ENCODE measurements around the gene FADS1. TPM values are rescaled to one million over a fixed set of nuclear protein-coding genes. Genes with fewer than 3 reads are reported as not detected.

Gene FADS1
- total RNA-seq, 1 experiment from 2014 or later: 150 TPM

DNA sequence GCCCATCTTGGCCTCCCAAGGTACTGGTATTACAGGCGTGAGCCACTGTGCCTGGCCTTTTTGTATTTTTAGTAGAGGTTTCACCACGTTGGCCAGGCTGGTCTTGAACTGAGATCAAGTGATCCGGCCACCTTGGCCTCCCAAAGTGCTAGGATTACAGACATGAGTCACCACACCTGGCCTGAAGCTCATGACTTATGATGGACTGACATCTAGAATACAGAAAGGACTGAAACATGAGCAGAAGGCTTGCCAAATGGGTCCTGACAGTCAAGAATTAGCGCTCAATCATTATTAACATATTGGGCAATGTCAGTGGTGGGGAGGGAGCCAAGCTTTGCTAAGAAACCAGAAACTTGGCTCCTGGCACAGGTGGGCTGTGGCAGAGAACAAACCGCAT is 5.0 kb downstream of the FADS1 start:
- H3K4me1 ChIP-seq (replicated peaks; ENCODE audit: insufficient read depth): peaks cover 9% of the 10 kb centered on the region; the same call in 1 of the 2 replicates
- DNase-seq: peak in 1 of 2 experiments; percentile 47
- H3F3A ChIP-seq (ENCODE audit: insufficient read depth, low read depth): peaks cover 34% of the 10 kb centered on the region; the same call in 1 of the 2 replicates
- peaks cover 39% of the 10 kb centered on the region for H3K36me3 ChIP-seq (ENCODE audit: low read depth)
- ChIA-PET POLR2A (ENCODE audit: unreplicated experiment) (no interaction called here), CTCF (no interaction called here)
- peaks cover 22% of the 10 kb centered on the region for H3K79me2 ChIP-seq (ENCODE audit: low read depth)
- H3K9me2 ChIP-seq (ENCODE audit: insufficient read depth): no peaks in the 10 kb centered on the region
- no peak overlapping the region for H2AFZ ChIP-seq
- no peak overlapping the region for H3K27ac ChIP-seq
- TF ChIP-seq EZH2 (IDR thresholded peaks at IDR 0.05; ENCODE audit: low read depth): no peak
- TF ChIP-seq, protein P1, sequence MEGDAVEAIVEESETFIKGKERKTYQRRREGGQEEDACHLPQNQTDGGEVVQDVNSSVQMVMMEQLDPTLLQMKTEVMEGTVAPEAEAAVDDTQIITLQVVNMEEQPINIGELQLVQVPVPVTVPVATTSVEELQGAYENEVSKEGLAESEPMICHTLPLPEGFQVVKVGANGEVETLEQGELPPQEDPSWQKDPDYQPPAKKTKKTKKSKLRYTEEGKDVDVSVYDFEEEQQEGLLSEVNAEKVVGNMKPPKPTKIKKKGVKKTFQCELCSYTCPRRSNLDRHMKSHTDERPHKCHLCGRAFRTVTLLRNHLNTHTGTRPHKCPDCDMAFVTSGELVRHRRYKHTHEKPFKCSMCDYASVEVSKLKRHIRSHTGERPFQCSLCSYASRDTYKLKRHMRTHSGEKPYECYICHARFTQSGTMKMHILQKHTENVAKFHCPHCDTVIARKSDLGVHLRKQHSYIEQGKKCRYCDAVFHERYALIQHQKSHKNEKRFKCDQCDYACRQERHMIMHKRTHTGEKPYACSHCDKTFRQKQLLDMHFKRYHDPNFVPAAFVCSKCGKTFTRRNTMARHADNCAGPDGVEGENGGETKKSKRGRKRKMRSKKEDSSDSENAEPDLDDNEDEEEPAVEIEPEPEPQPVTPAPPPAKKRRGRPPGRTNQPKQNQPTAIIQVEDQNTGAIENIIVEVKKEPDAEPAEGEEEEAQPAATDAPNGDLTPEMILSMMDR (conservative IDR thresholded peaks at IDR 0.05): no peak
- H3K9me3 ChIP-seq (ENCODE audit: insufficient read depth, low read depth): no peaks in the 10 kb centered on the region
- BruUV-seq (replicated peaks): no TSS peak
- H3K4me2 ChIP-seq: no peak overlapping the region
- no peak overlapping the region for H3K4me3 ChIP-seq
- H3K27me3 ChIP-seq (ENCODE audit: insufficient read depth, low read depth): no peaks in the 10 kb centered on the region
- no peaks in the 10 kb centered on the region for H4K20me1 ChIP-seq (ENCODE audit: insufficient read depth)
- intact Hi-C loops (cut with micrococcal nuclease; ENCODE audit: unreplicated experiment): no loop called here

DNA sequence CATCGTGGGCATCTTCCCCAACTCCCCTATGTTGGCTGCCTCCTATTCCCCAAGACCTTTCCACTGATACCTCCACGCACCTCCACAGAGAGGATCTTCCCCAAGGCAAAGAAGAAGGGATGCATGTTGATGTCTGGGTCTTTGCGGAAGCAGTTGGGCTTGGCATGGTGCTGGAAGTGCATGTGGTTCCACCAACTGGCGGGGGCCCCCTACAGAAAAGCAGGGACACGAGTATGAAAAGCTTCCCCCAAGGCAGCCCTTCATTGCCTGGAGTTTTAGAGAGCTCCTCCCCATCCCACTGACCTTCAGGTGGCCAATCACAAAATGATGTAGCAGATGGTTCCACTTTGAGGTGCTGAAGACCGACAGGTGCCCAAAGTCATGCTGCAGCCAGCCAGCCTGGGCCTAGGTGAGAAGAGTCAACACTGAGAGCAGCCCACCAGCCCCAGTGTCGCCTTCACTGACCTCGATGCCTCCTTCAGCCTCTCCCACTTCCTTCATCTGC is 6.1 kb downstream of the FADS1 start:
- H3K9me3 ChIP-seq (ENCODE audit: insufficient read depth, low read depth): no peaks in the 10 kb centered on the region
- no peaks in the 10 kb centered on the region for H4K20me1 ChIP-seq (ENCODE audit: insufficient read depth)
- BruUV-seq (replicated peaks): no TSS peak
- H3K36me3 ChIP-seq (ENCODE audit: low read depth): peaks cover 43% of the 10 kb centered on the region
- H3K27me3 ChIP-seq (ENCODE audit: insufficient read depth, low read depth): no peaks in the 10 kb centered on the region
- intact Hi-C loops (cut with micrococcal nuclease; ENCODE audit: unreplicated experiment): no loop called here
- H3F3A ChIP-seq (ENCODE audit: insufficient read depth, low read depth): peaks cover 27% of the 10 kb centered on the region; the same call in 1 of the 2 replicates
- TF ChIP-seq, protein P1 (conservative IDR thresholded peaks at IDR 0.05): no peak
- TF ChIP-seq EZH2 (IDR thresholded peaks at IDR 0.05; ENCODE audit: low read depth): no peak
- H3K27ac ChIP-seq: no peak overlapping the region
- CTCF ChIA-PET: no interaction called here
- H3K4me2 ChIP-seq: no peak overlapping the region
- DNase-seq: no peak
- no peaks in the 10 kb centered on the region for H3K9me2 ChIP-seq (ENCODE audit: insufficient read depth)
- peaks cover 14% of the 10 kb centered on the region for H3K79me2 ChIP-seq (ENCODE audit: low read depth)
- peaks cover 9% of the 10 kb centered on the region; the same call in 1 of the 2 replicates for H3K4me1 ChIP-seq (replicated peaks; ENCODE audit: insufficient read depth)
- H3K4me3 ChIP-seq: no peak overlapping the region
- no peak overlapping the region for H2AFZ ChIP-seq
- POLR2A ChIA-PET (ENCODE audit: unreplicated experiment): no interaction called here

DNA sequence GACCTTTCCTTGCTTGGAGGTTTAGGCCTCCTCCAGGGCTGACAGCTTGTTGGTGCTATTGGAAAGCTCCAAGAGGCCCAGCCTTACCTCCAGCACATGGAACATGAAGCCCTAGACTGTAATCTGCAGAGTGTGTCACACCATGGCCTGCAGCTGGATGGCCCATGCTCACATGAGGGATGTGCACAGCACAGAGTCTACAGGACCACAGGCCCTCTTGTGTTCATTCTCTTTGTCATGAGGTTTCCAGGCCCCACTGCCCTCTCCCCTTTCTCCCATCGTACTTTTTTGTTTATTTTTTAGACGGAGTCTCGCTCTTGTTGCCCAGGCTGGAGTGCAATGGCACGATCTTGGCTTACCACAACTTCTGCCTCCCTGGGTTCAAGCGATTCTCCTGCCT is 10.0 kb downstream of the FADS1 start:
- no peak overlapping the region for H3K4me2 ChIP-seq
- ChIA-PET POLR2A (ENCODE audit: unreplicated experiment) (no interaction called here), CTCF (interaction anchor here (1.0 kb wide), 1 partner anchor 23 kb away, joined by 3 read pairs; no protein-coding TSS in a partner anchor)
- no peak overlapping the region for H3K27ac ChIP-seq
- H3F3A ChIP-seq (ENCODE audit: insufficient read depth, low read depth): peaks cover 16% of the 10 kb centered on the region; the same call in 1 of the 2 replicates
- no peak overlapping the region for H3K4me3 ChIP-seq
- no peaks in the 10 kb centered on the region for H3K9me3 ChIP-seq (ENCODE audit: insufficient read depth, low read depth)
- no peaks in the 10 kb centered on the region for H4K20me1 ChIP-seq (ENCODE audit: insufficient read depth)
- H3K36me3 ChIP-seq (ENCODE audit: low read depth): peaks cover 40% of the 10 kb centered on the region
- H3K4me1 ChIP-seq (replicated peaks; ENCODE audit: insufficient read depth): no peaks in the 10 kb centered on the region
- no TSS peak for BruUV-seq (replicated peaks)
- no peak overlapping the region for H2AFZ ChIP-seq
- H3K9me2 ChIP-seq (ENCODE audit: insufficient read depth): no peaks in the 10 kb centered on the region
- no peaks in the 10 kb centered on the region for H3K27me3 ChIP-seq (ENCODE audit: insufficient read depth, low read depth)
- no peaks in the 10 kb centered on the region for H3K79me2 ChIP-seq (ENCODE audit: low read depth)
- no peak for DNase-seq
- TF ChIP-seq EZH2 (IDR thresholded peaks at IDR 0.05; ENCODE audit: low read depth): no peak
- TF ChIP-seq, protein P1 (conservative IDR thresholded peaks at IDR 0.05): no peak
- intact Hi-C loops (cut with micrococcal nuclease; ENCODE audit: unreplicated experiment): no loop called here

Measured in PC-9 (cell line).